Neural progenitor cell (in vitro differentiated cells): ENCODE results near the gene AP5Z1. TPM values are rescaled to one million over a fixed set of nuclear protein-coding genes. Genes with fewer than 3 reads are reported as not detected.

Experiments used
- DNase-seq: peaks from one replicate; pipeline ENCODE4 v3.0.0-alpha.2; 2016; ENCODE audit warnings: low spot score
- H2AFZ ChIP-seq: fragments of 200-600 bp; sonication (generic); replicated peaks from 2 replicates; pipeline ENCODE4 v1.6.1; 2016; ENCODE audit warnings: antibody characterized with exemption
- H3F3A ChIP-seq: fragments of 200-600 bp; sonication (generic); 2 replicates; pipeline ENCODE4 v1.6.1; 2016; ENCODE audit warnings: antibody characterized with exemption, low read depth
- H3K27ac ChIP-seq: fragments of 200-600 bp; sonication (generic); 2 replicates; pipeline ENCODE4 v1.5.1; 2016; ENCODE audit warnings: mild to moderate bottlenecking
- H3K27me3 ChIP-seq: fragments of 200-600 bp; sonication (generic); 2 replicates; pipeline ENCODE4 v1.6.1; 2016; ENCODE audit warnings: mild to moderate bottlenecking, moderate library complexity
- H3K36me3 ChIP-seq: fragments of 200-600 bp; sonication (generic); 2 replicates; pipeline ENCODE4 v1.5.1; 2016
- H3K4me1 ChIP-seq: fragments of 200-600 bp; sonication (generic); 2 replicates; pipeline ENCODE4 v1.6.1; 2016; ENCODE audit warnings: mixed run types
- H3K4me2 ChIP-seq: fragments of 200-600 bp; sonication (generic); 2 replicates; pipeline ENCODE4 v1.6.1; 2016
- H3K4me3 ChIP-seq: fragments of 200-600 bp; sonication (generic); 2 replicates; pipeline ENCODE4 v1.5.1; 2016
- H3K79me2 ChIP-seq: fragments of 200-600 bp; sonication (generic); 2 replicates; pipeline ENCODE4 v1.6.1; 2016; ENCODE audit warnings: low read depth
- H3K9ac ChIP-seq: fragments of 200-600 bp; sonication (generic); 2 replicates; pipeline ENCODE4 v1.6.1; 2016
- H3K9me3 ChIP-seq: fragments of 200-600 bp; sonication (generic); 2 replicates; pipeline ENCODE4 v1.5.1; 2016; ENCODE audit warnings: low read depth
- H4K20me1 ChIP-seq: fragments of 200-600 bp; sonication (generic); 2 replicates; pipeline ENCODE4 v1.6.1; 2016; ENCODE audit warnings: low read depth
- H3K27ac Mint-ChIP-seq: 3 replicates; pipeline ENCODE4 v1.8.0; 2021; ENCODE audit warnings: mixed read lengths
- H3K27me3 Mint-ChIP-seq: 2 replicates; pipeline ENCODE4 v1.8.0; 2022; ENCODE audit warnings: low read depth, mild to moderate bottlenecking, inconsistent platforms, moderate library complexity, mixed read lengths; ENCODE audit not compliant: insufficient read depth
- H3K36me3 Mint-ChIP-seq: 3 replicates; pipeline ENCODE4 v1.8.0; 2021; ENCODE audit warnings: mixed read lengths
- H3K4me1 Mint-ChIP-seq: 3 replicates; pipeline ENCODE4 v1.8.0; 2021; ENCODE audit warnings: mixed read lengths
- H3K4me3 Mint-ChIP-seq: 3 replicates; pipeline ENCODE4 v1.8.0; 2021; ENCODE audit warnings: mild to moderate bottlenecking, moderate library complexity, mixed read lengths
- H3K9me3 Mint-ChIP-seq: 3 replicates; pipeline ENCODE4 v1.8.0; 2020; ENCODE audit warnings: mixed read lengths
- EZH2 ChIP-seq: fragments of 200-600 bp; sonication (generic); IDR thresholded peaks from 2 replicates; pipeline ENCODE4 v1.6.1; 2017; ENCODE audit warnings: antibody characterized with exemption, mild to moderate bottlenecking, moderate library complexity
- EZH2phosphoT487 ChIP-seq: fragments of 200-600 bp; sonication (generic); IDR thresholded peaks from 2 replicates; pipeline ENCODE4 v1.6.1; 2017; ENCODE audit warnings: antibody characterized with exemption
- total RNA-seq: library from RNA; depleted of rRNA; stranded (reverse); fragments of >200 nt; gene quantifications from 2 replicates; pipeline ENCODE4 v1.2.3, GENCODE V29; 2015; ENCODE audit warnings: low replicate concordance
- TF ChIP-seq, protein P1 (sequence below): fragments of 200-600 bp; sonication (generic); IDR thresholded peaks from 2 replicates; pipeline ENCODE4 v1.5.1; 2017; ENCODE audit warnings: antibody characterized with exemption, mild to moderate bottlenecking

Gene AP5Z1
- total RNA-seq, 1 donor from 2014 or later = 8.3 TPM

- H3K27ac Mint-ChIP-seq = no peak overlapping the region
- no peak for DNase-seq
- H3K27me3 Mint-ChIP-seq = peaks cover 2% of the 10 kb centered on the region
- H3K4me1 ChIP-seq = no peaks in the 10 kb centered on the region
- H3K9ac ChIP-seq = no peak overlapping the region
- no peaks in the 10 kb centered on the region for H3K9me3 Mint-ChIP-seq
- no peaks in the 10 kb centered on the region for H3K27me3 ChIP-seq
- H4K20me1 ChIP-seq = no peaks in the 10 kb centered on the region
- no peak overlapping the region for H3K4me3 Mint-ChIP-seq
- H3K4me2 ChIP-seq = no peak overlapping the region
- no peaks in the 10 kb centered on the region for H3K79me2 ChIP-seq
- H3K9me3 ChIP-seq = no peaks in the 10 kb centered on the region
- no peaks in the 10 kb centered on the region for H3K36me3 ChIP-seq
- peaks cover 10% of the 10 kb centered on the region for H3K4me1 Mint-ChIP-seq
- H3K4me3 ChIP-seq = no peak overlapping the region
- TF ChIP-seq EZH2 = no peak
- no peak for TF ChIP-seq EZH2phosphoT487
- TF ChIP-seq, protein P1, sequence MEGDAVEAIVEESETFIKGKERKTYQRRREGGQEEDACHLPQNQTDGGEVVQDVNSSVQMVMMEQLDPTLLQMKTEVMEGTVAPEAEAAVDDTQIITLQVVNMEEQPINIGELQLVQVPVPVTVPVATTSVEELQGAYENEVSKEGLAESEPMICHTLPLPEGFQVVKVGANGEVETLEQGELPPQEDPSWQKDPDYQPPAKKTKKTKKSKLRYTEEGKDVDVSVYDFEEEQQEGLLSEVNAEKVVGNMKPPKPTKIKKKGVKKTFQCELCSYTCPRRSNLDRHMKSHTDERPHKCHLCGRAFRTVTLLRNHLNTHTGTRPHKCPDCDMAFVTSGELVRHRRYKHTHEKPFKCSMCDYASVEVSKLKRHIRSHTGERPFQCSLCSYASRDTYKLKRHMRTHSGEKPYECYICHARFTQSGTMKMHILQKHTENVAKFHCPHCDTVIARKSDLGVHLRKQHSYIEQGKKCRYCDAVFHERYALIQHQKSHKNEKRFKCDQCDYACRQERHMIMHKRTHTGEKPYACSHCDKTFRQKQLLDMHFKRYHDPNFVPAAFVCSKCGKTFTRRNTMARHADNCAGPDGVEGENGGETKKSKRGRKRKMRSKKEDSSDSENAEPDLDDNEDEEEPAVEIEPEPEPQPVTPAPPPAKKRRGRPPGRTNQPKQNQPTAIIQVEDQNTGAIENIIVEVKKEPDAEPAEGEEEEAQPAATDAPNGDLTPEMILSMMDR = no peak
- H3F3A ChIP-seq = no peaks in the 10 kb centered on the region
- no peak overlapping the region for H2AFZ ChIP-seq
- peaks cover 18% of the 10 kb centered on the region for H3K36me3 Mint-ChIP-seq
- no peak overlapping the region for H3K27ac ChIP-seq
Measured at GRCh38 chr7:4796453-4796852, 21.0 kb downstream of the AP5Z1 start.

DNA sequence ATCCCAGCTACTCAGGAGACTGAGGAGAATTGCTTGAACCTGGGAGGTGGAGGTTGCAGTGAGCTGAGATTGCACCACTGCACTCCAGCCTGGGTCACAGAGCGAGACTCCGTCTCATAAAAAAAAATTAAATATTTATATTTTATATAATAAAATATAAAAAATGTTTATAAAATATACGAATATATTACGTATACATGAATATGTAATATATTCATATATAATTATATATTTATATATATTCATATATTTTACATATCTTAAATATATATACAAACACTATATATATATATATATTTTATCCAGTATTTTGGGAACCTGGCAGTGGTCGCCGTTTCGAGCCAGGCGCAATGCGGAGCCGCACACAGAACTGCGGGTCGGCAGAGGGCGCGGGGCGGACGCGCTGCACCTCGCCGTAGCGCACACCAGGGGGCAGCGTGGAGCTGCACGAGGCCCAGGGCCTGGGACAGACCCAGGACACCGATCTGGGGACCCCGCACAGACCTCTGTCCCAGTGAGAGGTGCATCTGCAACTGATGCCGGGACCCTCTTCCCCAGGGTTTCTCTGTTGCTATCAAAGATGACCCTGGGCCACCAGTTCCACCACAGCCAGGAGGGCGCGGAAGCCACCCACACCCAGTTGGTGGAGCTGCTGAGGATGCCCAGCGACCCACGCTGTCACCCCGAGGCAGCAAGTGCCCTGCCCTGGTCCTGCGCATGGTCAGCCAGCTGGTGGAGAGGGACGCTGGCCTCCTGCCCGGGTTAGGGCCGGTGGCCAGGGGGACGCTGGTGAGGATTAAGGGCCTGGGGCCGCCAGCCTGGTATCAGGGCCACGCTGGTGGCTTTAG is 22.7 kb downstream of the AP5Z1 start:
- Mint-ChIP-seq H3K4me3 (no peak overlapping the region), H3K36me3 (peaks cover 18% of the 10 kb centered on the region), H3K9me3 (no peaks in the 10 kb centered on the region), H3K27ac (no peak overlapping the region), H3K27me3 (peaks cover 2% of the 10 kb centered on the region), H3K4me1 (peaks cover 8% of the 10 kb centered on the region)
- no peaks in the 10 kb centered on the region for H3K4me1 ChIP-seq
- H3K4me3 ChIP-seq = no peak overlapping the region
- H3K9ac ChIP-seq = no peak overlapping the region
- TF ChIP-seq, protein P1 = peak; percentile 85
- TF ChIP-seq EZH2phosphoT487 = no peak
- no peak for TF ChIP-seq EZH2
- H3F3A ChIP-seq = no peaks in the 10 kb centered on the region
- H3K27ac ChIP-seq = no peak overlapping the region
- H3K79me2 ChIP-seq = no peaks in the 10 kb centered on the region
- no peaks in the 10 kb centered on the region for H3K27me3 ChIP-seq
- H4K20me1 ChIP-seq = no peaks in the 10 kb centered on the region
- DNase-seq = peak; percentile 83
- H3K9me3 ChIP-seq = no peaks in the 10 kb centered on the region
- H2AFZ ChIP-seq = no peak overlapping the region
- H3K36me3 ChIP-seq = no peaks in the 10 kb centered on the region
- no peak overlapping the region for H3K4me2 ChIP-seq

DNA sequence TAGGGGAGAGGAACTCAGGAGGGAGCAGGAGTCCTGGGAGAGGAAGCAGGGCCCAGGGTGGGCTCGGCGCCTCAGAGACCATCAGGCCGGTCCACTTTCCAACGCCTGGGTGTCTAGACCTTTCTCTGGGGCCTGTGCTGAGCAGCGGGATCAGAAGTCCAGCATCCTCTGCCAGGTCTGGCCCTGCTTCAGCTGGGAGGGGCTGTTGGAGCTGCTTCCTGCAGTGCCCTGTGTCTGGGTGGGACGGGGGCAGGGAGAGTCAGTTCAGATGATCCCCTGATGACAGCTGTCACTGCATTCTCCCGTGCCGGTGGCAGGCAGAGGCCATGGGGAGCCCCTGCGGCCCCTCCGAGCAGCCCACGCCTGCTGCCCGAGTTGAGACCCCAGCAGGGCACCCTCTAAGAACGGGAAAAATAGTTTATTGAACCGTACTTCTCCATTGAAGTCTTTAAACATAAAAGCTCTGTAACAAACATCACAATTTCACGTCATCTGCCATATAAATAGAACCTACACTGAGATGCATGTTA is 23.3 kb downstream of the AP5Z1 start:
- Histone ChIP-seq H3F3A (no peaks in the 10 kb centered on the region), H3K4me3 (no peak overlapping the region), H3K9ac (no peak overlapping the region), H3K4me2 (no peak overlapping the region), H3K4me1 (peaks cover 2% of the 10 kb centered on the region), H3K27me3 (no peaks in the 10 kb centered on the region), H3K79me2 (no peaks in the 10 kb centered on the region), H3K9me3 (no peaks in the 10 kb centered on the region), H2AFZ (no peak overlapping the region), H3K27ac (no peak overlapping the region), H3K36me3 (no peaks in the 10 kb centered on the region), H4K20me1 (no peaks in the 10 kb centered on the region)
- peaks cover 18% of the 10 kb centered on the region for H3K36me3 Mint-ChIP-seq
- peaks cover 8% of the 10 kb centered on the region for H3K4me1 Mint-ChIP-seq
- H3K4me3 Mint-ChIP-seq = no peak overlapping the region
- H3K27ac Mint-ChIP-seq = no peak overlapping the region
- no peaks in the 10 kb centered on the region for H3K9me3 Mint-ChIP-seq
- no peak for DNase-seq
- H3K27me3 Mint-ChIP-seq = peaks cover 2% of the 10 kb centered on the region
- TF ChIP-seq EZH2 (no peak), EZH2phosphoT487 (no peak)
- TF ChIP-seq, protein P1 = no peak
